NT2/D1 (cell line): ENCODE data around the gene PPA2.

Source experiments
- SUZ12 ChIP-seq: IDR thresholded peaks from 2 replicates; pipeline ENCODE4 v1.6.1; 2011; ENCODE audit not compliant: insufficient read length, insufficient read depth; ENCODE audit errors: extremely low read depth
- YY1 ChIP-seq: IDR thresholded peaks from 2 replicates; pipeline ENCODE4 v1.6.1; 2011; ENCODE audit not compliant: insufficient read length, insufficient read depth
- ZNF274 ChIP-seq: IDR thresholded peaks from 2 replicates; pipeline ENCODE4 v1.6.1; 2011; ENCODE audit warnings: mild to moderate bottlenecking, low read depth, low read length

GRCh38 chr4:105400901-105401677 is 72.8 kb downstream of the PPA2 start:
- TF ChIP-seq ZNF274 (no peak), YY1 (no peak), SUZ12 (no peak)
